Peyer's patch (tissue), 4 donors: ENCODE measurements around the gene EMP1.

Experiments used
- CTCF ChIP-seq, 6 experiments: fragments of 450-650 bp in 4 of 6; fragments of 200-600 bp in 2 of 6; sonication (generic) in 1 of 6; IDR thresholded peaks; one replicate each; pipeline ENCODE4 v1.5.1; 2017 to 2019; ENCODE audit warnings: antibody characterized with exemption in 6 of 6, mild to moderate bottlenecking in 3 of 6, moderate library complexity in 1 of 6
- POLR2A ChIP-seq, 2 donors: fragments of 450-650 bp; IDR thresholded peaks; one replicate each; pipeline ENCODE4 v1.5.1; 2017; ENCODE audit warnings: antibody characterized with exemption in 2 of 2, mild to moderate bottlenecking in 2 of 2, moderate library complexity in 2 of 2

- TF ChIP-seq CTCF (IDR thresholded peaks at IDR 0.05) = no peak
- no peak for TF ChIP-seq POLR2A (IDR thresholded peaks at IDR 0.05)
Measured at GRCh38 chr12:13169272-13169671, 27.3 kb upstream of the EMP1 start.
